Measurements from ENCODE around the gene PNN. TPM values are rescaled to one million over a fixed set of nuclear protein-coding genes. Genes with fewer than 3 reads are reported as not detected.

Gene PNN
- total RNA-seq (2022; extraction: Qiagen RNA extraction; ENCODE audit: low read depth): 44.9 to 63.7 TPM (median 49.0 TPM) in 5 replicates

GRCh38 chr14:39174560-39175444 lies at the start of gene PNN:
TSS of gene PNN (plus strand) at chr14:39175254. CDS start at chr14:39175280, 26 bp downstream.

Other genes starting within 250 kb of the PNN start
- gene SEC23A, start 72.0 kb upstream of the PNN start, total RNA-seq (2022; extraction: Qiagen RNA extraction; ENCODE audit: low read depth): 55.3 to 89.1 TPM (median 82.6 TPM) in 5 replicates
- 20.5 to 28.6 TPM (median 24.5 TPM) in 5 replicates for gene GEMIN2, start 60.9 kb upstream of the PNN start, total RNA-seq (2022; extraction: Qiagen RNA extraction; ENCODE audit: low read depth)
- gene TRAPPC6B, start 4.9 kb upstream of the PNN start, total RNA-seq (2022; extraction: Qiagen RNA extraction; ENCODE audit: low read depth): 12.2 to 16.8 TPM (median 13.6 TPM) in 5 replicates
- gene MIA2, start 58.7 kb downstream of the PNN start, total RNA-seq (2022; extraction: Qiagen RNA extraction; ENCODE audit: low read depth): 18.0 to 23.9 TPM (median 21.8 TPM) in 5 replicates

Measured in A549 treated with ZK216348 at 1 μM for 4 hours (cell line).